HG03060 (cell line): ENCODE measurements around the gene ITGB1BP1.

Source experiments
- ATAC-seq: cut with Tn5 transposase; IDR thresholded peaks from one replicate; pipeline ENCODE4 v1.9.1; 2021; ENCODE audit warnings: low read depth, moderate number of reproducible peaks; ENCODE audit not compliant: unreplicated experiment

Gene ITGB1BP1

GRCh38 chr2:9355270-9355669 is 68.1 kb downstream of the ITGB1BP1 start:
- ATAC-seq = no peak

- ATAC-seq = no peak
Measured at GRCh38 chr2:9354318-9354717, 69.0 kb downstream of the ITGB1BP1 start.
